IMR-90 (cell line): Measurements from ENCODE around the gene SHISA6. TPM values are rescaled to one million over a fixed set of nuclear protein-coding genes. Genes with fewer than 3 reads are reported as not detected.
"Not testable (repeated sequence)": the region's sequence is repeated elsewhere in the genome, so short reads cannot be mapped to it uniquely, and the experiment has no call there.

ENCODE experiments used
- ATAC-seq: fragments of 200-7000 bp; cut with Tn5 transposase; 2 replicates; pipeline ENCODE4 v1.9.1; 2020; ENCODE audit warnings: low read depth, mild to moderate bottlenecking, moderate library complexity
- BruUV-seq: library from RNA; stranded (reverse); fragments of 400-500 nt; replicated peaks from 2 replicates; lab custom pipeline; 2021; lab: Mats Ljungman, UMichigan
- CTCF ChIA-PET: fragments of 300-600 bp; formaldehyde crosslinking; extraction: SDS; loops from one replicate; lab custom pipeline; 2021; ENCODE audit warnings: antibody characterized with exemption; lab: Yijun Ruan, JAX
- POLR2A ChIA-PET: fragments of 300-600 bp; sonication (Branson Sonifier 250); formaldehyde crosslinking; loops from one replicate; lab custom pipeline; 2022; ENCODE audit warnings: antibody characterized with exemption; ENCODE audit not compliant: unreplicated experiment; lab: Charles Lee
- DNase-seq: peaks from one replicate; pipeline ENCODE4 v3.0.0; 2013
- H2AFZ ChIP-seq: replicated peaks from 2 replicates; pipeline ENCODE3; 2013; ENCODE audit warnings: low read length, mild to moderate bottlenecking; ENCODE audit not compliant: poor library complexity
- H2AK5ac ChIP-seq: 2 replicates; pipeline ENCODE4 v1.6.1; 2013; ENCODE audit warnings: low read depth, low read length, inconsistent platforms
- H2AK9ac ChIP-seq: replicated peaks from 2 replicates; pipeline ENCODE3; 2013; ENCODE audit warnings: mild to moderate bottlenecking, low read depth, low read length, moderate library complexity; ENCODE audit not compliant: poor library complexity
- H2BK120ac ChIP-seq: 2 replicates; pipeline ENCODE4 v1.6.1; 2013; ENCODE audit warnings: low read depth, low read length, inconsistent platforms
- H2BK15ac ChIP-seq: 3 replicates; pipeline ENCODE4 v1.6.1; 2013; ENCODE audit warnings: low read depth, low read length, inconsistent platforms
- H2BK20ac ChIP-seq: 2 replicates; pipeline ENCODE4 v1.6.1; 2013; ENCODE audit warnings: low read depth, mild to moderate bottlenecking, inconsistent platforms, low read length, moderate library complexity
- H2BK5ac ChIP-seq: 2 replicates; pipeline ENCODE4 v1.6.1; 2013; ENCODE audit warnings: mild to moderate bottlenecking, low read depth, low read length, inconsistent platforms; ENCODE audit not compliant: poor library complexity, severe bottlenecking
- H3K14ac ChIP-seq: replicated peaks from 2 replicates; pipeline ENCODE4 v1.6.1; 2013; ENCODE audit warnings: low read depth, low read length, inconsistent platforms
- H3K18ac ChIP-seq: 2 replicates; pipeline ENCODE4 v1.6.1; 2013; ENCODE audit warnings: low read depth, low read length, control low read depth
- H3K23ac ChIP-seq: 2 replicates; pipeline ENCODE4 v1.6.1; 2013; ENCODE audit warnings: low read depth, low read length, inconsistent platforms
- H3K27ac ChIP-seq: 2 replicates; pipeline ENCODE4 v1.5.1; 2013; ENCODE audit warnings: mild to moderate bottlenecking, control low read depth, low read length; ENCODE audit not compliant: insufficient read depth
- H3K27me3 ChIP-seq: 2 replicates; pipeline ENCODE4 v1.6.1; 2013; ENCODE audit warnings: low read length; ENCODE audit not compliant: control insufficient read depth, insufficient read depth
- H3K36me3 ChIP-seq: 2 replicates; pipeline ENCODE4 v1.6.1; 2013; ENCODE audit warnings: low read length, mixed read lengths; ENCODE audit not compliant: control insufficient read depth, insufficient read depth
- H3K4ac ChIP-seq: 2 replicates; pipeline ENCODE4 v1.6.1; 2013; ENCODE audit warnings: low read depth, low read length, inconsistent platforms
- H3K4me1 ChIP-seq: 2 replicates; pipeline ENCODE4 v1.6.1; 2013; ENCODE audit warnings: low read length, mixed read lengths; ENCODE audit not compliant: control insufficient read depth, insufficient read depth
- H3K4me2 ChIP-seq: 2 replicates; pipeline ENCODE4 v1.6.1; 2013; ENCODE audit warnings: low read depth, mild to moderate bottlenecking, control low read depth, low read length, moderate library complexity
- H3K4me3 ChIP-seq: 2 replicates; pipeline ENCODE4 v1.5.1; 2013; ENCODE audit warnings: low read depth, mild to moderate bottlenecking, control low read depth, low read length, moderate library complexity; ENCODE audit not compliant: insufficient read depth
- H3K56ac ChIP-seq: 2 replicates; pipeline ENCODE4 v1.6.1; 2013; ENCODE audit warnings: low read length, inconsistent platforms; ENCODE audit not compliant: insufficient read depth; ENCODE audit errors: extremely low read depth
- H3K79me1 ChIP-seq, 2 experiments: 2 replicates each; pipeline ENCODE4 v1.6.1; 2013; ENCODE audit warnings: low read length in 2 of 2, inconsistent platforms in 1 of 2, low read depth in 1 of 2
- H3K9ac ChIP-seq: 2 replicates; pipeline ENCODE4 v1.6.1; 2013; ENCODE audit warnings: low read depth, low read length, control low read depth
- H3K9me1 ChIP-seq: 2 replicates; pipeline ENCODE4 v1.6.1; 2013; ENCODE audit warnings: low read length, inconsistent platforms; ENCODE audit not compliant: insufficient read depth
- H3K9me3 ChIP-seq: 2 replicates; pipeline ENCODE4 v1.6.1; 2013; ENCODE audit warnings: low read length; ENCODE audit not compliant: control insufficient read depth, insufficient read depth
- H4K20me1 ChIP-seq: 2 replicates; pipeline ENCODE4 v1.6.1; 2013; ENCODE audit warnings: low read length, inconsistent platforms; ENCODE audit not compliant: insufficient read depth
- H4K5ac ChIP-seq: 2 replicates; pipeline ENCODE4 v1.6.1; 2013; ENCODE audit warnings: mild to moderate bottlenecking, low read depth, low read length, control low read depth
- H4K8ac ChIP-seq, 2 experiments: 2 replicates each; pipeline ENCODE4 v1.6.1; 2013; ENCODE audit warnings: low read depth in 2 of 2, low read length in 2 of 2, control low read depth in 1 of 2, inconsistent platforms in 1 of 2
- H4K91ac ChIP-seq: 2 replicates; pipeline ENCODE4 v1.6.1; 2013; ENCODE audit warnings: low read depth, low read length, inconsistent platforms; ENCODE audit not compliant: insufficient read depth
- WGBS, 2 experiments: methylation state at CpG; one replicate each; pipeline versions ENCODE4 v1.1.5 to v1.1.7; 2013; ENCODE audit warnings: missing lambda C conversion rate in 2 of 2; ENCODE audit not compliant: insufficient read length in 1 of 2; ENCODE audit errors: extremely low coverage in 2 of 2; 5-methylcytosine and 5-hydroxymethylcytosine counted together
- dilution Hi-C: fragments of 300-500 bp; cut with HindIII; formaldehyde crosslinking; loops from one replicate; pipeline ENCODE4 v1.14.3; 2018; ENCODE audit warnings: low sequenced_read_pairs; ENCODE audit not compliant: unreplicated experiment
- in situ Hi-C: fragments of 300-500 bp; cut with MboI; formaldehyde crosslinking; loops from 3 replicates; pipeline ENCODE4 v1.14.3; 2019; ENCODE audit warnings: low sequenced_read_pairs, inconsistent platforms, mixed read lengths
- intact Hi-C: fragments of 100-400 bp; cut with micrococcal nuclease; formaldehyde crosslinking; loops from 2 replicates; pipeline ENCODE4 v1.10.0; 2022
- polyA plus RNA-seq, 3 experiments: library from polyadenylated mRNA; depleted of rRNA; stranded (reverse); fragments of >200 nt; gene quantifications; 2 replicates each; pipeline ENCODE4 v1.2.3, GENCODE V29; 2012; ENCODE audit warnings: low replicate concordance in 1 of 3
- total RNA-seq: library from RNA; depleted of rRNA; stranded (reverse); fragments of >200 nt; gene quantifications from 2 replicates; pipeline ENCODE4 v1.2.3, GENCODE V29; 2012

The SHISA6 gene
- total and polyA plus RNA-seq, 2 of the 4 experiments (the other 2 are of a cell fraction) = not detected

GRCh38 chr17:11316451-11316850 is 75.4 kb downstream of the SHISA6 start:
- CTCF ChIA-PET, H3K79me1 ChIP-seq, H4K5ac ChIP-seq, H3K14ac ChIP-seq, dilution Hi-C loops, H2BK20ac ChIP-seq, H3K18ac ChIP-seq, H3K4me2 ChIP-seq, H4K91ac ChIP-seq, H4K8ac ChIP-seq, H3K23ac ChIP-seq, H3K4me1 ChIP-seq, H2BK5ac ChIP-seq, H3K9me1 ChIP-seq, H4K20me1 ChIP-seq, H3K27me3 ChIP-seq, H2AK5ac ChIP-seq, H2BK120ac ChIP-seq, DNase-seq, H2AFZ ChIP-seq, H3K27ac ChIP-seq, H3K9ac ChIP-seq, ATAC-seq, H2BK15ac ChIP-seq, H3K4ac ChIP-seq, H2AK9ac ChIP-seq, H3K56ac ChIP-seq, H3K9me3 ChIP-seq, POLR2A ChIA-PET, H3K36me3 ChIP-seq, H3K4me3 ChIP-seq, intact Hi-C loops, in situ Hi-C loops, BruUV-seq: not testable (repeated sequence)
- no CpG with 5 or more reads among the region's 11 CpGs for WGBS, 2 experiments
